Tibial nerve (tissue), 3 donors: Measurements from ENCODE around the gene AOPEP.

ENCODE experiments used
- POLR2A ChIP-seq, 2 donors: fragments of 450-650 bp; IDR thresholded peaks; one replicate each; pipeline ENCODE4 v1.6.1; 2017; ENCODE audit warnings: antibody characterized with exemption in 2 of 2, mild to moderate bottlenecking in 2 of 2, moderate library complexity in 2 of 2
- TF ChIP-seq, protein P1 (sequence below), 5 experiments: fragments of 200-600 bp in 3 of 5; fragments of 450-650 bp in 2 of 5; sonication (generic) in 3 of 5; IDR thresholded peaks; one replicate each; pipeline ENCODE4 v1.5.1; 2016 to 2019; ENCODE audit warnings: antibody characterized with exemption in 5 of 5, mild to moderate bottlenecking in 3 of 5, moderate library complexity in 2 of 5

DNA sequence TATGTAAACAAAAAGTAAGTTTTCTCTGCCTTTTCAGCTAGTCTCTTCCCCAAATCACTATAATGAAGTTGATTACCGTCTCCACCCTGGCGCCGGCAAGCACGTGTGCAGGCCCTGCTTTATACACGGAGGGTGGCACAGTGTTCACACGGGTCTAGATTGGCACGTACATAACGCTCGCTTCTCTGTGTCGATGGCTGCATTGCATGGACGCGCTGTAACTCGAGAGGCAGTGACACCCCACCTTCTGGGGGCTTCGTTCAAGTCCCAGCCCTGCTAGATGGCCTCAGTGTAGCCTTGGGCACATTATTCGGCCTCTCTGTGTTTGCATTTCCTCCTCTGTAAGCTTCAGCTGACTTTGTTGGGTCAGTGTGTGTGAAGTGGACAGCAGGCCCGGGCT is 367.1 kb downstream of the AOPEP start:
- TF ChIP-seq POLR2A (IDR thresholded peaks at IDR 0.05) = no peak
- TF ChIP-seq, protein P1, sequence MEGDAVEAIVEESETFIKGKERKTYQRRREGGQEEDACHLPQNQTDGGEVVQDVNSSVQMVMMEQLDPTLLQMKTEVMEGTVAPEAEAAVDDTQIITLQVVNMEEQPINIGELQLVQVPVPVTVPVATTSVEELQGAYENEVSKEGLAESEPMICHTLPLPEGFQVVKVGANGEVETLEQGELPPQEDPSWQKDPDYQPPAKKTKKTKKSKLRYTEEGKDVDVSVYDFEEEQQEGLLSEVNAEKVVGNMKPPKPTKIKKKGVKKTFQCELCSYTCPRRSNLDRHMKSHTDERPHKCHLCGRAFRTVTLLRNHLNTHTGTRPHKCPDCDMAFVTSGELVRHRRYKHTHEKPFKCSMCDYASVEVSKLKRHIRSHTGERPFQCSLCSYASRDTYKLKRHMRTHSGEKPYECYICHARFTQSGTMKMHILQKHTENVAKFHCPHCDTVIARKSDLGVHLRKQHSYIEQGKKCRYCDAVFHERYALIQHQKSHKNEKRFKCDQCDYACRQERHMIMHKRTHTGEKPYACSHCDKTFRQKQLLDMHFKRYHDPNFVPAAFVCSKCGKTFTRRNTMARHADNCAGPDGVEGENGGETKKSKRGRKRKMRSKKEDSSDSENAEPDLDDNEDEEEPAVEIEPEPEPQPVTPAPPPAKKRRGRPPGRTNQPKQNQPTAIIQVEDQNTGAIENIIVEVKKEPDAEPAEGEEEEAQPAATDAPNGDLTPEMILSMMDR (IDR thresholded peaks at IDR 0.05) = no peak
